Mucosa of gallbladder (tissue), 1 donor: ENCODE results near the gene MAP7. TPM values are rescaled to one million over a fixed set of nuclear protein-coding genes. Genes with fewer than 3 reads are reported as not detected.
"Not testable (repeated sequence)": the region's sequence is repeated elsewhere in the genome, so short reads cannot be mapped to it uniquely, and the experiment has no call there.

Source experiments
- DNase-seq: peaks from one replicate; pipeline ENCODE4 v3.0.0-alpha.2; 2020; ENCODE audit warnings: low spot score
- total RNA-seq: library from RNA; stranded (reverse); gene quantifications from one replicate; pipeline ENCODE4 v1.2.1, GENCODE V29; 2021
- donor health status: DM: no; HTN: no; CAD: no.

MAP7 gene
- total RNA-seq, 1 donor from 2014 or later: 56.8 TPM

GRCh38 chr6:136468711-136469110 lies 81.5 kb downstream of the MAP7 start:
- DNase-seq: no peak

- DNase-seq: no peak
Measured at GRCh38 chr6:136467186-136467585, 83.0 kb downstream of the MAP7 start.

- DNase-seq: no peak
Measured at GRCh38 chr6:136466777-136467176, 83.4 kb downstream of the MAP7 start.

GRCh38 chr6:136465766-136466303 lies 84.4 kb downstream of the MAP7 start:
- no peak for DNase-seq

GRCh38 chr6:136464874-136465273 lies 85.3 kb downstream of the MAP7 start:
- no peak for DNase-seq

- DNase-seq: no peak
Measured at GRCh38 chr6:136464148-136464547, 86.1 kb downstream of the MAP7 start.

- no peak for DNase-seq
Measured at GRCh38 chr6:136463743-136464142, 86.5 kb downstream of the MAP7 start.

GRCh38 chr6:136446579-136447187 lies 103.5 kb downstream of the MAP7 start:
- no peak for DNase-seq

- no peak for DNase-seq
Measured at GRCh38 chr6:136446145-136446544, 104.1 kb downstream of the MAP7 start.

- DNase-seq: no peak
Measured at GRCh38 chr6:136445063-136445462, 105.2 kb downstream of the MAP7 start.

- no peak for DNase-seq
Measured at GRCh38 chr6:136440203-136440602, 110.0 kb downstream of the MAP7 start.

- DNase-seq: peak; percentile 13
Measured at GRCh38 chr6:136439514-136440190, 110.6 kb downstream of the MAP7 start.

- DNase-seq: no peak
Measured at GRCh38 chr6:136438441-136438840, 111.8 kb downstream of the MAP7 start.

GRCh38 chr6:136437246-136437645 lies 113.0 kb downstream of the MAP7 start:
- no peak for DNase-seq

GRCh38 chr6:136435101-136435500 lies 115.1 kb downstream of the MAP7 start:
- DNase-seq: no peak

- not testable (repeated sequence) for DNase-seq
Measured at GRCh38 chr6:136431306-136431705, 118.9 kb downstream of the MAP7 start.

GRCh38 chr6:136429264-136430065 lies 120.8 kb downstream of the MAP7 start:
- peak; percentile 20 for DNase-seq

- no peak for DNase-seq
Measured at GRCh38 chr6:136427378-136427717, 122.9 kb downstream of the MAP7 start.

- DNase-seq: no peak
Measured at GRCh38 chr6:136426627-136427377, 123.4 kb downstream of the MAP7 start.

GRCh38 chr6:136425793-136426192 lies 124.4 kb downstream of the MAP7 start:
- no peak for DNase-seq

- no peak for DNase-seq
Measured at GRCh38 chr6:136424901-136425300, 125.3 kb downstream of the MAP7 start.

- no peak for DNase-seq
Measured at GRCh38 chr6:136424450-136424849, 125.8 kb downstream of the MAP7 start.
